CD4-positive, alpha-beta T cell treated with Interferon gamma for 1 hour (primary cell): ENCODE measurements around the gene NIPAL4.
"Not testable (repeated sequence)": the region's sequence is repeated elsewhere in the genome, so short reads cannot be mapped to it uniquely, and the experiment has no call there.

Experiments
- DNase-seq: peaks from one replicate; pipeline ENCODE4 v3.0.0-alpha.2; 2020

Gene NIPAL4

GRCh38 chr5:157463621-157464518 is 3.9 kb downstream of the NIPAL4 start:
- DNase-seq = no peak

- DNase-seq = peak; percentile 46
Observed at GRCh38 chr5:157464519-157465171, 4.6 kb downstream of the NIPAL4 start.

- no peak for DNase-seq
Observed at GRCh38 chr5:157468293-157468965, 8.4 kb downstream of the NIPAL4 start.

GRCh38 chr5:157469073-157469472 is 9.1 kb downstream of the NIPAL4 start:
- no peak for DNase-seq

GRCh38 chr5:157469687-157470086 is 9.7 kb downstream of the NIPAL4 start:
- DNase-seq = no peak

- DNase-seq = no peak
Observed at GRCh38 chr5:157470631-157471030, 10.6 kb downstream of the NIPAL4 start.

GRCh38 chr5:157471709-157472108 is 11.7 kb downstream of the NIPAL4 start:
- no peak for DNase-seq

- DNase-seq = no peak
Observed at GRCh38 chr5:157473383-157474320, 13.6 kb downstream of the NIPAL4 start.

GRCh38 chr5:157475432-157475831 is 15.4 kb downstream of the NIPAL4 start:
- DNase-seq = no peak

GRCh38 chr5:157476702-157477408 is 16.8 kb downstream of the NIPAL4 start:
- no peak for DNase-seq

GRCh38 chr5:157477814-157478494 is 17.9 kb downstream of the NIPAL4 start:
- no peak for DNase-seq

- DNase-seq = no peak
Observed at GRCh38 chr5:157478726-157479125, 18.7 kb downstream of the NIPAL4 start.

GRCh38 chr5:157479166-157479565 is 19.2 kb downstream of the NIPAL4 start:
- no peak for DNase-seq

GRCh38 chr5:157479612-157480510 is 19.8 kb downstream of the NIPAL4 start:
- no peak for DNase-seq

- peak; percentile 41 for DNase-seq
Observed at GRCh38 chr5:157481265-157481664, 21.3 kb downstream of the NIPAL4 start.

GRCh38 chr5:157481666-157482065 is 21.7 kb downstream of the NIPAL4 start:
- DNase-seq = no peak

- DNase-seq = not testable (repeated sequence)
Observed at GRCh38 chr5:157482702-157483101, 22.7 kb downstream of the NIPAL4 start.

- peak; percentile 18 for DNase-seq
Observed at GRCh38 chr5:157484768-157485167, 24.8 kb downstream of the NIPAL4 start.

- DNase-seq = no peak
Observed at GRCh38 chr5:157485340-157485739, 25.3 kb downstream of the NIPAL4 start.

GRCh38 chr5:157485811-157486210 is 25.8 kb downstream of the NIPAL4 start:
- DNase-seq = no peak
